Measurements from ENCODE around the gene TENM3.

DNA sequence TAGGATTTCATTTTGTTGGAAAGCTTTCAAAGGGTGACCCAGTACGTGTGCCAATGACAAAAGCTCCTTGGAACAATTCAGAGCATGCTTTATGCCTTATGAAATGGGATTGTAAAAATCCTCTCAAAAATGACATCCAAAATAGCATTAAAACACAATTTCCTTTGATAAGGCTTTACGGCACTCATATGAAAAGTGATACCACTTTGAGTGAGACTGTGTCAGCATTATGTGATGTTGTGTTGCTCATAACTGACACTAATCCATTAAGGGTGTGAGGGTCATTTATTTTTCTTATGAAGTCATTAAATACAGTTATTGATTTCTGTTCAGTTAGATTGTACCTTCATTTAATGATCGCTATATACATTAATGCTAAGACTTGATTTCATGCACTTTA is 250.2 kb downstream of the TENM3 start:
- TF ChIP-seq CTCF (IDR thresholded peaks at IDR 0.05) (no peak), POLR2AphosphoS5 (IDR thresholded peaks at IDR 0.05) (no peak), EP300 (IDR thresholded peaks at IDR 0.05; ENCODE audit: low read depth) (no peak), POLR2A (IDR thresholded peaks at IDR 0.05) (no peak)
